PC-3 (cell line): ENCODE data around the gene FLT3. TPM values are rescaled to one million over a fixed set of nuclear protein-coding genes. Genes with fewer than 3 reads are reported as not detected.

Source experiments
- ATAC-seq: fragments of 200-7000 bp; cut with Tn5 transposase; 2 replicates; pipeline ENCODE4 v1.9.1; 2020; ENCODE audit warnings: mild to moderate bottlenecking, moderate library complexity
- BruUV-seq: library from RNA; stranded (reverse); fragments of 400-500 nt; replicated peaks from 2 replicates; lab custom pipeline; 2021; lab: Mats Ljungman, UMichigan
- CTCF ChIA-PET: fragments of 300-600 bp; sonication (Branson Sonifier 250); formaldehyde crosslinking; loops from one replicate; lab custom pipeline; 2022; ENCODE audit warnings: antibody characterized with exemption; lab: Charles Lee
- POLR2A ChIA-PET: fragments of 300-600 bp; sonication (Branson Sonifier 250); formaldehyde crosslinking; loops from one replicate; lab custom pipeline; 2022; ENCODE audit warnings: antibody characterized with exemption; ENCODE audit not compliant: unreplicated experiment; lab: Charles Lee
- DNase-seq: peaks from one replicate; pipeline ENCODE4 v3.0.0-alpha.2; 2015
- H2AFZ ChIP-seq: fragments of 300-600 bp; sonication (generic); 2 replicates; pipeline ENCODE4 v1.6.0; 2016; ENCODE audit warnings: antibody characterized with exemption, low read length
- H3F3A ChIP-seq: fragments of 300-600 bp; sonication (generic); one replicate; pipeline ENCODE4 v1.6.0; 2017; ENCODE audit warnings: antibody characterized with exemption, low read length, control low read depth, mild to moderate bottlenecking; ENCODE audit not compliant: unreplicated experiment
- H3K27ac ChIP-seq: fragments of 300-600 bp; sonication (generic); 2 replicates; pipeline ENCODE4 v1.5.1; 2016; ENCODE audit warnings: mild to moderate bottlenecking, low read length
- H3K27me3 ChIP-seq: fragments of 300-600 bp; sonication (generic); 2 replicates; pipeline ENCODE4 v1.6.1; 2016; ENCODE audit warnings: low read length, mixed read lengths
- H3K36me3 ChIP-seq: fragments of 300-600 bp; sonication (generic); 2 replicates; pipeline ENCODE4 v1.6.1; 2016; ENCODE audit warnings: low read depth, mixed run types, low read length, mixed read lengths
- H3K4me1 ChIP-seq: fragments of 300-600 bp; sonication (generic); 2 replicates; pipeline ENCODE4 v1.5.1; 2016; ENCODE audit warnings: low read length; ENCODE audit not compliant: insufficient read depth
- H3K4me2 ChIP-seq: fragments of 300-600 bp; sonication (generic); 2 replicates; pipeline ENCODE4 v1.6.0; 2016; ENCODE audit warnings: low read length
- H3K4me3 ChIP-seq: fragments of 300-600 bp; sonication (generic); 2 replicates; pipeline ENCODE4 v1.5.1; 2016; ENCODE audit warnings: mild to moderate bottlenecking, low read length, mixed read lengths
- H3K79me2 ChIP-seq: fragments of 300-600 bp; sonication (generic); 2 replicates; pipeline ENCODE4 v1.6.1; 2017; ENCODE audit warnings: low read length, mixed read lengths
- H3K9ac ChIP-seq: fragments of 300-600 bp; sonication (generic); 2 replicates; pipeline ENCODE4 v1.6.0; 2016; ENCODE audit warnings: mild to moderate bottlenecking, low read length
- H3K9me2 ChIP-seq: fragments of 300-600 bp; sonication (generic); replicated peaks from 2 replicates; pipeline ENCODE4 v1.6.1; 2016; ENCODE audit warnings: mixed run types, low read length, mixed read lengths
- H3K9me3 ChIP-seq: fragments of 300-600 bp; sonication (generic); 2 replicates; pipeline ENCODE4 v1.6.1; 2016; ENCODE audit warnings: low read length, mixed read lengths
- H4K20me1 ChIP-seq: fragments of 300-600 bp; sonication (generic); 2 replicates; pipeline ENCODE4 v1.6.1; 2016; ENCODE audit warnings: low read length, mixed read lengths
- CTCF ChIP-seq: fragments of 300-600 bp; sonication (generic); conservative IDR thresholded peaks from 2 replicates; pipeline ENCODE4 v1.5.1; 2017; ENCODE audit warnings: antibody characterized with exemption, low read depth, mild to moderate bottlenecking, low read length
- EZH2 ChIP-seq: fragments of 300-600 bp; sonication (generic); IDR thresholded peaks from one replicate; pipeline ENCODE4 v1.6.1; 2017; ENCODE audit warnings: antibody characterized with exemption, mild to moderate bottlenecking, low read length; ENCODE audit not compliant: unreplicated experiment
- EZH2phosphoT487 ChIP-seq: fragments of 300-600 bp; sonication (generic); IDR thresholded peaks from 2 replicates; pipeline ENCODE4 v1.6.1; 2018; ENCODE audit warnings: mild to moderate bottlenecking, antibody characterized with exemption, low read length, borderline replicate concordance
- intact Hi-C: fragments of 100-400 bp; cut with micrococcal nuclease; formaldehyde crosslinking; loops from 2 replicates; pipeline ENCODE4 v1.9.0; 2023
- total RNA-seq: library from RNA; depleted of rRNA; stranded (reverse); fragments of >200 nt; gene quantifications from 2 replicates; pipeline ENCODE4 v1.2.3, GENCODE V29; 2014

The FLT3 gene
- total RNA-seq, 1 experiment from 2014 or later: not detected

- H3F3A ChIP-seq: no peaks in the 10 kb centered on the region
- H3K36me3 ChIP-seq: no peaks in the 10 kb centered on the region
- ChIA-PET POLR2A (no interaction called here), CTCF (no interaction called here)
- TF ChIP-seq EZH2phosphoT487 (no peak), CTCF (no peak), EZH2 (no peak)
- no TSS peak for BruUV-seq
- DNase-seq: no peak
- no peak overlapping the region for H3K4me2 ChIP-seq
- H3K9ac ChIP-seq: no peak overlapping the region
- H3K27ac ChIP-seq: no peak overlapping the region
- H2AFZ ChIP-seq: no peak overlapping the region
- ATAC-seq: no peak
- H3K9me3 ChIP-seq: no peaks in the 10 kb centered on the region
- no peaks in the 10 kb centered on the region for H3K4me1 ChIP-seq
- H3K9me2 ChIP-seq: no peaks in the 10 kb centered on the region
- H3K79me2 ChIP-seq: no peaks in the 10 kb centered on the region
- intact Hi-C loops: no loop called here
- H3K27me3 ChIP-seq: peaks cover 27% of the 10 kb centered on the region
- no peak overlapping the region for H3K4me3 ChIP-seq
- H4K20me1 ChIP-seq: no peaks in the 10 kb centered on the region
These were observed 123.8 kb downstream of the FLT3 start for GRCh38 chr13:27976362-27977091.

- Histone ChIP-seq H3K4me1 (no peaks in the 10 kb centered on the region), H4K20me1 (no peaks in the 10 kb centered on the region), H3K9me2 (no peaks in the 10 kb centered on the region), H3K4me2 (no peak overlapping the region), H3K36me3 (no peaks in the 10 kb centered on the region), H3K9me3 (no peaks in the 10 kb centered on the region), H2AFZ (no peak overlapping the region), H3F3A (no peaks in the 10 kb centered on the region), H3K9ac (no peak overlapping the region), H3K27me3 (peaks cover 20% of the 10 kb centered on the region), H3K27ac (no peak overlapping the region), H3K79me2 (no peaks in the 10 kb centered on the region), H3K4me3 (no peak overlapping the region)
- ChIA-PET CTCF (no interaction called here), POLR2A (no interaction called here)
- DNase-seq (no peak), ATAC-seq (no peak)
- intact Hi-C loops: no loop called here
- TF ChIP-seq EZH2phosphoT487: no peak
- TF ChIP-seq EZH2: no peak
- no peak for TF ChIP-seq CTCF
- BruUV-seq: no TSS peak
These were observed 124.6 kb downstream of the FLT3 start for GRCh38 chr13:27975564-27976361.
